ENCODE measurements around the gene MAL. TPM values are rescaled to one million over a fixed set of nuclear protein-coding genes. Genes with fewer than 3 reads are reported as not detected.

MAL gene
- polyA plus RNA-seq, 1 of the 3 experiments (the other 2 are of a cell fraction): not detected

DNA sequence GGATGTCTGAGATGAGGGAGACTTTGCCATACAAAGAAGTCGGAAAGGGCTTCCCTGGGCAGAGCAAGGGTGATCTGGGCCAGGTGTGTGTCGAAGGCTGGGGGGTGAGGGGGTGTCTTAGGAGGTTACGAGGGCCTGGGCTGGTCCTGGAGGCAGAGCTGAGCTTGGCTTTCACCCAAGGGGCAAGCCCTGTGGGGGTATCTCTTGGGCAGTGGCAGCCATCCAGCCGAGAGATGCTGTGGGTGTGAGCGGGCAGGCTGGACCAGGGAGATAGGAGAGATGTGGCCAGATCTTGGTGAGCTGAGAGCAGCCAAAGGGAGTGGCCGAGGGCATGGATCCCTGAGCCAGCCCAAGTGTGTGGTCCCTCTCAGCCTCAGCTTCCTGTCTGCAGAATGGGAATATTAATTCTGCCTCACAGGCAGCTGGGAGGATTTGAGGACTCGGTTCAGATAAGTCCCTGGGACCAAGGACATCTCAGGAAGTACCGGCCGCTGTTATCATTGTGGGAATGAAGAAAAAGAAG, 33.0 kb downstream of the MAL start (continued):
- TF ChIP-seq, protein P1, sequence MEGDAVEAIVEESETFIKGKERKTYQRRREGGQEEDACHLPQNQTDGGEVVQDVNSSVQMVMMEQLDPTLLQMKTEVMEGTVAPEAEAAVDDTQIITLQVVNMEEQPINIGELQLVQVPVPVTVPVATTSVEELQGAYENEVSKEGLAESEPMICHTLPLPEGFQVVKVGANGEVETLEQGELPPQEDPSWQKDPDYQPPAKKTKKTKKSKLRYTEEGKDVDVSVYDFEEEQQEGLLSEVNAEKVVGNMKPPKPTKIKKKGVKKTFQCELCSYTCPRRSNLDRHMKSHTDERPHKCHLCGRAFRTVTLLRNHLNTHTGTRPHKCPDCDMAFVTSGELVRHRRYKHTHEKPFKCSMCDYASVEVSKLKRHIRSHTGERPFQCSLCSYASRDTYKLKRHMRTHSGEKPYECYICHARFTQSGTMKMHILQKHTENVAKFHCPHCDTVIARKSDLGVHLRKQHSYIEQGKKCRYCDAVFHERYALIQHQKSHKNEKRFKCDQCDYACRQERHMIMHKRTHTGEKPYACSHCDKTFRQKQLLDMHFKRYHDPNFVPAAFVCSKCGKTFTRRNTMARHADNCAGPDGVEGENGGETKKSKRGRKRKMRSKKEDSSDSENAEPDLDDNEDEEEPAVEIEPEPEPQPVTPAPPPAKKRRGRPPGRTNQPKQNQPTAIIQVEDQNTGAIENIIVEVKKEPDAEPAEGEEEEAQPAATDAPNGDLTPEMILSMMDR (IDR thresholded peaks at IDR 0.05): no peak
- TF ChIP-seq USF1 (IDR thresholded peaks at IDR 0.05; ENCODE audit: borderline replicate concordance, low read depth): no peak
- TF ChIP-seq EZH2phosphoT487 (IDR thresholded peaks at IDR 0.05; ENCODE audit: borderline replicate concordance, low read depth): no peak
- TF ChIP-seq RCOR1 (IDR thresholded peaks at IDR 0.05; ENCODE audit: low read length): no peak

GRCh38 chr2:95058989-95059641, 33.6 kb downstream of the MAL start:
- H3F3A ChIP-seq (replicated peaks; ENCODE audit: insufficient read depth): no peaks in the 10 kb centered on the region
- ChIA-PET POLR2A (no interaction called here), CTCF (interaction anchor here (3.2 kb wide), 1 partner anchor 17 kb away, joined by 15 read pairs; no protein-coding TSS in a partner anchor)
- no peaks in the 10 kb centered on the region for H3K9me2 ChIP-seq
- DNase-seq: no peak
- H3K4me1 ChIP-seq (ENCODE audit: control insufficient read depth in 1 of 2, insufficient read depth in 2 of 2, low read depth in 1 of 2, low read length in 1 of 2): no peaks in the 10 kb centered on the region
- no peak overlapping the region for H3K4me3 ChIP-seq (ENCODE audit: low read depth in 2 of 2, low read length in 1 of 2)
- WGBS (ENCODE audit: low lambda C conversion rate): 17% methylated on average over 10 of the region's 11 CpGs
- no peaks in the 10 kb centered on the region for H3K36me3 ChIP-seq (replicated peaks in 1 of 2; ENCODE audit: control insufficient read depth in 1 of 2, insufficient read depth in 2 of 2, low read length in 1 of 2)
- H3K9ac ChIP-seq: no peak overlapping the region
- H3K27me3 ChIP-seq (ENCODE audit: insufficient read depth): peaks cover 61% of the 10 kb centered on the region; the same call in 1 of the 2 replicates
- H3K27ac ChIP-seq (ENCODE audit: low read depth in 2 of 2, low read length in 1 of 2): no peak overlapping the region
- no peak overlapping the region for H3K4me2 ChIP-seq
- H3K9me3 ChIP-seq: no peaks in the 10 kb centered on the region
- H2AFZ ChIP-seq (ENCODE audit: low read depth): no peak overlapping the region
- H3K79me2 ChIP-seq (ENCODE audit: insufficient read depth): no peaks in the 10 kb centered on the region
- H4K20me1 ChIP-seq (ENCODE audit: insufficient read depth): no peaks in the 10 kb centered on the region
- TF ChIP-seq SIN3A (IDR thresholded peaks at IDR 0.05; ENCODE audit: borderline replicate concordance, low read depth, low read length) (no peak), MEF2A (IDR thresholded peaks at IDR 0.05; ENCODE audit: borderline replicate concordance, low read depth) (no peak), YY1 (IDR thresholded peaks at IDR 0.05; ENCODE audit: low read depth) (no peak), TCF12 (IDR thresholded peaks at IDR 0.05) (no peak), MXI1 (IDR thresholded peaks at IDR 0.05; ENCODE audit: low read depth, low read length) (no peak), USF1 (IDR thresholded peaks at IDR 0.05; ENCODE audit: borderline replicate concordance, low read depth) (no peak), TEAD4 (IDR thresholded peaks at IDR 0.05; ENCODE audit: borderline replicate concordance, insufficient read depth) (no peak), RFX5 (IDR thresholded peaks at IDR 0.05; ENCODE audit: low read length) (no peak), RXRA (IDR thresholded peaks at IDR 0.05; ENCODE audit: borderline replicate concordance, low read depth) (no peak), CHD2 (IDR thresholded peaks at IDR 0.05; ENCODE audit: low read length, partially characterized antibody) (no peak), GATA2 (CRISPR knock-in tag; IDR thresholded peaks at IDR 0.05) (no peak), FOSL2 (IDR thresholded peaks at IDR 0.05; ENCODE audit: borderline replicate concordance, low read depth) (no peak), EZH2phosphoT487 (IDR thresholded peaks at IDR 0.05; ENCODE audit: borderline replicate concordance, low read depth) (no peak), POLR2AphosphoS5 (IDR thresholded peaks at IDR 0.05; ENCODE audit: low read depth, low read length) (no peak), SMC3 (IDR thresholded peaks at IDR 0.05; ENCODE audit: low read depth, low read length) (no peak), FOXM1 (IDR thresholded peaks at IDR 0.05; ENCODE audit: low read depth) (no peak), EP300 (IDR thresholded peaks at IDR 0.05; ENCODE audit: borderline replicate concordance in 1 of 2, low read depth in 1 of 2, low read length in 1 of 2) (no peak)
- TF ChIP-seq, protein P2, sequence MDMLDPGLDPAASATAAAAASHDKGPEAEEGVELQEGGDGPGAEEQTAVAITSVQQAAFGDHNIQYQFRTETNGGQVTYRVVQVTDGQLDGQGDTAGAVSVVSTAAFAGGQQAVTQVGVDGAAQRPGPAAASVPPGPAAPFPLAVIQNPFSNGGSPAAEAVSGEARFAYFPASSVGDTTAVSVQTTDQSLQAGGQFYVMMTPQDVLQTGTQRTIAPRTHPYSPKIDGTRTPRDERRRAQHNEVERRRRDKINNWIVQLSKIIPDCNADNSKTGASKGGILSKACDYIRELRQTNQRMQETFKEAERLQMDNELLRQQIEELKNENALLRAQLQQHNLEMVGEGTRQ (IDR thresholded peaks at IDR 0.05; ENCODE audit: borderline replicate concordance, low read depth, low read length): no peak
- TF ChIP-seq, protein P1 (IDR thresholded peaks at IDR 0.05): no peak

Data from SK-N-SH (cell line).